HL-60 (cell line): ENCODE results near the gene VSTM1.

Source experiments
- DNase-seq, 2 experiments: peaks; one replicate each; pipeline ENCODE4 v3.0.0-alpha.2; 2010 to 2020; ENCODE audit warnings: low read depth in 1 of 2, low spot score in 1 of 2
- H3K27ac ChIP-seq: fragments of 250-450 bp; sonication (Bioruptor Pico); replicated peaks from 2 replicates; pipeline ENCODE4 v1.5.1; 2020; ENCODE audit warnings: mild to moderate bottlenecking, moderate library complexity
- H3K27me3 ChIP-seq: fragments of 250-450 bp; sonication (Bioruptor Pico); 2 replicates; pipeline ENCODE4 v1.5.1; 2021; ENCODE audit warnings: mild to moderate bottlenecking, moderate library complexity; ENCODE audit not compliant: insufficient read depth, poor library complexity, severe bottlenecking
- H3K4me3 ChIP-seq: replicated peaks from 2 replicates; pipeline ENCODE4 v1.5.1; 2011; ENCODE audit warnings: mild to moderate bottlenecking, control low read depth, low read length; ENCODE audit not compliant: insufficient read depth
- GABPA ChIP-seq: IDR thresholded peaks from 2 replicates; pipeline ENCODE4 v1.6.1; 2012; ENCODE audit warnings: low read depth
- POLR2AphosphoS5 ChIP-seq: IDR thresholded peaks from 2 replicates; pipeline ENCODE4 v1.6.1; 2012; ENCODE audit warnings: low read depth
- SPI1 ChIP-seq: IDR thresholded peaks from 2 replicates; pipeline ENCODE4 v1.6.1; 2012; ENCODE audit warnings: low read depth, mild to moderate bottlenecking, borderline replicate concordance
- TF ChIP-seq, protein P1 (sequence below): IDR thresholded peaks from one replicate; pipeline ENCODE4 v1.5.1; 2011; ENCODE audit warnings: low read length, control low read depth, inconsistent platforms; ENCODE audit not compliant: insufficient read depth
- TF ChIP-seq, protein P2 (sequence below): IDR thresholded peaks from 2 replicates; pipeline ENCODE4 v1.6.1; 2012; ENCODE audit warnings: low read depth; ENCODE audit not compliant: insufficient replicate concordance

The VSTM1 gene

DNA sequence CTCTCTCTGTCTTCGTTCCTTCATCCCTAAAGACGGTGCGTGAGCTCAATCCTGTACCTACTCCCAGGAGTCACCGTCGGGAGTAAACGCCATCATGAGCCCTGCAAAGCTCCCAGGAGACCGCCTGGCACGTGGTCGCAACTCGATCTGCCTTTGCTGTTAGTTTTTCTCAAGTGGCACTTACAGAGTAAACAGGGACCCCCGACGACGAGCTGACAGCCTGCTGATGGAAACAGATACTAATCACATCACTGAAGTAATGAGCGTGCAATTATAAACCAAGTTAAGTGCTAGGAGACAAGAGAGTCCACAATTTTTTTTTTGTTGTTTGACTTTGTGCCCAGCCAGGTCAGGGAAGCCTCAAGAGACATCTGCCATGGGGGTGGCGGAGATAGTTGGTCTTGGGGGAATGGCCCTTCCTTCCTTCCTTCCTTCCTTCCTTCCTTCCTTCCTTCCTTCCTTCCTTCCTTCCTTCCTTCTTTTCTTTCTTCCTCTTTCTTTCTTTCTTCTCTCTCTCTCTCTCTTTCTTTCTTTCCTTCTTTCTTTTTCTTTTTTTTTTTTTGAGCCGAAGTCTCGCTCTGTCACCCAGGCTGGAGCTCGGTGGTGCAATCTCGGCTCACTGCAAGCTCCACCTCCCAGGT, 48.7 kb downstream of the VSTM1 start:
- no peak overlapping the region for H3K27ac ChIP-seq
- no peaks in the 10 kb centered on the region for H3K27me3 ChIP-seq
- H3K4me3 ChIP-seq = no peak overlapping the region
- no peak for DNase-seq
- TF ChIP-seq, protein P1, sequence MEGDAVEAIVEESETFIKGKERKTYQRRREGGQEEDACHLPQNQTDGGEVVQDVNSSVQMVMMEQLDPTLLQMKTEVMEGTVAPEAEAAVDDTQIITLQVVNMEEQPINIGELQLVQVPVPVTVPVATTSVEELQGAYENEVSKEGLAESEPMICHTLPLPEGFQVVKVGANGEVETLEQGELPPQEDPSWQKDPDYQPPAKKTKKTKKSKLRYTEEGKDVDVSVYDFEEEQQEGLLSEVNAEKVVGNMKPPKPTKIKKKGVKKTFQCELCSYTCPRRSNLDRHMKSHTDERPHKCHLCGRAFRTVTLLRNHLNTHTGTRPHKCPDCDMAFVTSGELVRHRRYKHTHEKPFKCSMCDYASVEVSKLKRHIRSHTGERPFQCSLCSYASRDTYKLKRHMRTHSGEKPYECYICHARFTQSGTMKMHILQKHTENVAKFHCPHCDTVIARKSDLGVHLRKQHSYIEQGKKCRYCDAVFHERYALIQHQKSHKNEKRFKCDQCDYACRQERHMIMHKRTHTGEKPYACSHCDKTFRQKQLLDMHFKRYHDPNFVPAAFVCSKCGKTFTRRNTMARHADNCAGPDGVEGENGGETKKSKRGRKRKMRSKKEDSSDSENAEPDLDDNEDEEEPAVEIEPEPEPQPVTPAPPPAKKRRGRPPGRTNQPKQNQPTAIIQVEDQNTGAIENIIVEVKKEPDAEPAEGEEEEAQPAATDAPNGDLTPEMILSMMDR = no peak
- TF ChIP-seq SPI1 (no peak), POLR2AphosphoS5 (no peak), GABPA (no peak)
- TF ChIP-seq, protein P2, sequence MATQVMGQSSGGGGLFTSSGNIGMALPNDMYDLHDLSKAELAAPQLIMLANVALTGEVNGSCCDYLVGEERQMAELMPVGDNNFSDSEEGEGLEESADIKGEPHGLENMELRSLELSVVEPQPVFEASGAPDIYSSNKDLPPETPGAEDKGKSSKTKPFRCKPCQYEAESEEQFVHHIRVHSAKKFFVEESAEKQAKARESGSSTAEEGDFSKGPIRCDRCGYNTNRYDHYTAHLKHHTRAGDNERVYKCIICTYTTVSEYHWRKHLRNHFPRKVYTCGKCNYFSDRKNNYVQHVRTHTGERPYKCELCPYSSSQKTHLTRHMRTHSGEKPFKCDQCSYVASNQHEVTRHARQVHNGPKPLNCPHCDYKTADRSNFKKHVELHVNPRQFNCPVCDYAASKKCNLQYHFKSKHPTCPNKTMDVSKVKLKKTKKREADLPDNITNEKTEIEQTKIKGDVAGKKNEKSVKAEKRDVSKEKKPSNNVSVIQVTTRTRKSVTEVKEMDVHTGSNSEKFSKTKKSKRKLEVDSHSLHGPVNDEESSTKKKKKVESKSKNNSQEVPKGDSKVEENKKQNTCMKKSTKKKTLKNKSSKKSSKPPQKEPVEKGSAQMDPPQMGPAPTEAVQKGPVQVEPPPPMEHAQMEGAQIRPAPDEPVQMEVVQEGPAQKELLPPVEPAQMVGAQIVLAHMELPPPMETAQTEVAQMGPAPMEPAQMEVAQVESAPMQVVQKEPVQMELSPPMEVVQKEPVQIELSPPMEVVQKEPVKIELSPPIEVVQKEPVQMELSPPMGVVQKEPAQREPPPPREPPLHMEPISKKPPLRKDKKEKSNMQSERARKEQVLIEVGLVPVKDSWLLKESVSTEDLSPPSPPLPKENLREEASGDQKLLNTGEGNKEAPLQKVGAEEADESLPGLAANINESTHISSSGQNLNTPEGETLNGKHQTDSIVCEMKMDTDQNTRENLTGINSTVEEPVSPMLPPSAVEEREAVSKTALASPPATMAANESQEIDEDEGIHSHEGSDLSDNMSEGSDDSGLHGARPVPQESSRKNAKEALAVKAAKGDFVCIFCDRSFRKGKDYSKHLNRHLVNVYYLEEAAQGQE = no peak

DNA sequence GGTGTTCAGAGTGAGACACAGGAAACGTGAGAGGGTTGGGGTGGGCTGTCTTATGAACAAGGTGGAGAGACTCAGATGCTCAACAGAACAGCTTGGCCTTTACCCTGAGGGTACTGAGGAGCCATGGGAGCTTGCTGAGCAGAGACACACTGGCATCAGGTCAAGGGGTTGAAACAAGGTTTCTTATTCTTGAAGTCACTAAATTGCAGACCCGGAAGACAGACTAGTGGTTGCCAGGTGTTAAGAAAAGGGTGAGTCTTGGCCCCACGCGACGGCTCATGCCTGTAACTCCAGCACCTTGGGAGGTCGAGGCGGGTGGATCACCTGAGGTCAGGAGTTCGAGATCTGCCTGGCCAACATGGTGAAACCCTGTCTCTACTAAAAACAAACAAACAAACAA, 49.8 kb downstream of the VSTM1 start:
- no peak for TF ChIP-seq POLR2AphosphoS5
- TF ChIP-seq, protein P1 = no peak
- TF ChIP-seq, protein P2 = no peak
- no peak for TF ChIP-seq GABPA
- TF ChIP-seq SPI1 = no peak
- Histone ChIP-seq H3K27me3 (no peaks in the 10 kb centered on the region), H3K27ac (no peak overlapping the region), H3K4me3 (no peak overlapping the region)
- no peak for DNase-seq

DNA sequence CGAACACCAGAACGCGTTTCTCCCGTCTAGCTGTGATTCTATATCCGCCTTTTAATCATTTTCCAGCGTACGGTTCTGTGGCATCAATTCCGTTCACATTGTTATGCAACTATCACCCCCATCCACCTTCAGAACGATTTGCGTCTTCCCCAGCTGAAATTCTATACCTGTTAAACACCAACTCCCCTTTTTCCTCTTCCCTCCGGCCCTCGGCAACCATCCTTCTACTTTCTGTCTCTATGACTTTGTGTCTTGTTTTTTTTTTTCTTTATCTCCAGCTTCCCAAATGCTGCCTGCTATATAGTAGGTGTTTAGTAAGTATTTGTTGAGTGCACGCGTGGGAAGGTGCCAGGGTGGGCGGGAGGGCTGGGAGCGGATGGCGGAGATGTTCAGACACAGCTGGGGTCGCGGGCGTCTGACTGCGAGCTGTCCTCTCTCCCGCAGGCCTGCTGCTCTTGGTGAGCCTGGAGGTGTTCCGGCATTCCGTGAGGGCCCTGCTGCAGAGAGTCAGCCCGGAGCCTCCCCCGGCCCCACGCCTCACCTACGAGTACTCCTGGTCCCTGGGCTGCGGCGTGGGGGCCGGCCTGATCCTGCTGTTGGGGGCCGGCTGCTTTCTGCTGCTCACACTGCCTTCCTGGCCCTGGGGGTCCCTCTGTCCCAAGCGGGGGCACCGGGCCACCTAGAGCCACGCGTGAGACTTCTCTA, 52.0 kb downstream of the VSTM1 start:
- no peak for TF ChIP-seq SPI1
- TF ChIP-seq, protein P1 = no peak
- TF ChIP-seq GABPA = no peak
- TF ChIP-seq, protein P2 = no peak
- no peak for TF ChIP-seq POLR2AphosphoS5
- DNase-seq = no peak
- H3K27me3 ChIP-seq = no peaks in the 10 kb centered on the region
- H3K27ac ChIP-seq = no peak overlapping the region
- H3K4me3 ChIP-seq = no peak overlapping the region
